HK-2 (cell line): ENCODE results near the gene TAS2R10.

Experiments
- DNase-seq: peaks from one replicate; pipeline ENCODE4 v3.0.0-alpha.2; 2018; ENCODE audit not compliant: unreplicated experiment

TAS2R10 gene

GRCh38 chr12:10779103-10779502 is 47.1 kb downstream of the TAS2R10 start:
- no peak for DNase-seq
